ENCODE results near the gene HOXB9.

HOXB9 gene

DNA sequence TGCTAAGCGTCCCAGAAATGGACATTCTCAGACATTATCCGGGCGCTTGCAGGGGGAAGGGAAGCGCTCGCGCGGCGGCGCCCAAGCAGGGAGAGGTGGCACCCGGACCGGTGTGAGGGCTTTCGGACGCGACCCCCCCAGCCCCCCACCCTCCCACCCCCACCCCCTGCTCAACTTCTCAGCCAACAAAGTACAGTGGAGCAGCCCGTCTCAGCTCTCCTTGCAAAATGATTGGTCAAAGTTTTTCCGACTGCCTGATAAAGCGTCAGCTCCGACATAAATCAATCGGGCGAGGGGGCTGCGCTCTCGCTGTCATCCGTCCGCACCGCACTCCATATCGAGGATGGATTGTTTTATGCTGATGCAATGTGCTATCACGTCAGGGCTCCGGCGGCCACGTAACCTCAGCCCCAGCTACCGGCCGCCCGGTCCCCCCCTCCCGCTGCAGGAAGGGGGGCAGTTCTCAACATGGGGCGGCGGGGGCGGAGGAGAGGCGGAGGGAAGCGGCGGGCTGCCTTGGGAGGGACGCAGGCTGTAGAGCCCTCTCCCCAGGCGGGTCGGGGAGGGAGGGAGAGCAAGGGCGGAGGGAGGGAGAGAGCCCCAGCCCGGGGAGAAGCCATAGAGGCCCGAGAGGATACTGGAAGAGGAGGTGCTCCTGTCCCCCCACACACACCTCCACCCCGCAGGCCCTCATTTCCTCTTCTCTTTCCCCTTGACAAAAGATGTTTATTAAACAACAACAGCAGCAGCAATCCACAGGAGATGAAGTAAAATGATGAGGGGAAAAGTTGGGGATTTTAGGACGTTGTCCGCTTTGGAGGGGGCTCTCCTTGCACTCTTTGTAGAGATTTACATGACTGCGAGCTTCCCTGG, at the start of gene HOXB9:
HOXB9 (minus strand) TSS at position 114 of the 873 bp plus-strand sequence; CDS start at position 25, 89 bp downstream.
- DNase-seq: peak in 1 of 2 experiments; percentile 25

DNA sequence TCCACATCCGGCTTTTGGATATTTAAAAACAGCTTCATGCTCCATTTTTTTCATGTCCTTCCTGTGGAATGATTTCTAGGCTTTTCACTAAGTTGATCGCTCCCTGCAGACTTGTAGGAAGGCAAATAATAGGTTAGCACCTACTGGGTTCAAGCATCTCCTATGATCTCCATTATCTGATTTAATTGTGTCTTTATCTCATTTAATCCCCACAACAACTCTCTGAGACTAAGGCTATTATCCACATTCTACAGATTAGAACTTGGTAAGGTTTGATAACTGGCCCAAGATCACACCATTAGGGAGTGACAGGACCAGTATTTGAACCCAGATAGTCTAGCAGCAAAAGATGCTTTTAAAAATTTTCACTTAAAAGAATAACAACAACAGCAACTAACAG, 46.2 kb upstream of the HOXB9 start:
- no peak for DNase-seq

DNA sequence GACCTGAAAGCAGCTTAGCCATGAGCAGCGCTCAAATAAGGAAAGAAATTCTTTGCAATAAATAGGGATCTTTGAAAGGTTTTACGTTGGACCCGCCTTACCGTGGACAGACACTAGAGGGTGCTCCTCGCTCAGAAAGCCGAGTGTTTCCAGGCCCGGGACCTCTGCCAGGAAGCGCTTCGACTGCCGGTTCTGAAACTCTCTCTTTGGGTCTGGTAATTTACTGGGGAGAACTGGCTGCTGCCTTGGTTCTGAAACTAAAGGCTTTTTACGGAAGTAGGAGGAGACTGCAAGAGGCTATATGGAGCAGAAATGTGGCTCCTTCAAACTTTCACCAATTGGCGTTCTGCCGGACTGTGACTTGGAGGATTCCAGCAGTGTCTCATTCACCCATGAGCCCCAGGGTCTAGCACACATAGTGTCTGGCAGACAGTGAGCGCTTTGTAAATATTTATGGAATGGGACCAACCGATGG, 45.6 kb upstream of the HOXB9 start:
- DNase-seq: peak; percentile 35 to 71

DNA sequence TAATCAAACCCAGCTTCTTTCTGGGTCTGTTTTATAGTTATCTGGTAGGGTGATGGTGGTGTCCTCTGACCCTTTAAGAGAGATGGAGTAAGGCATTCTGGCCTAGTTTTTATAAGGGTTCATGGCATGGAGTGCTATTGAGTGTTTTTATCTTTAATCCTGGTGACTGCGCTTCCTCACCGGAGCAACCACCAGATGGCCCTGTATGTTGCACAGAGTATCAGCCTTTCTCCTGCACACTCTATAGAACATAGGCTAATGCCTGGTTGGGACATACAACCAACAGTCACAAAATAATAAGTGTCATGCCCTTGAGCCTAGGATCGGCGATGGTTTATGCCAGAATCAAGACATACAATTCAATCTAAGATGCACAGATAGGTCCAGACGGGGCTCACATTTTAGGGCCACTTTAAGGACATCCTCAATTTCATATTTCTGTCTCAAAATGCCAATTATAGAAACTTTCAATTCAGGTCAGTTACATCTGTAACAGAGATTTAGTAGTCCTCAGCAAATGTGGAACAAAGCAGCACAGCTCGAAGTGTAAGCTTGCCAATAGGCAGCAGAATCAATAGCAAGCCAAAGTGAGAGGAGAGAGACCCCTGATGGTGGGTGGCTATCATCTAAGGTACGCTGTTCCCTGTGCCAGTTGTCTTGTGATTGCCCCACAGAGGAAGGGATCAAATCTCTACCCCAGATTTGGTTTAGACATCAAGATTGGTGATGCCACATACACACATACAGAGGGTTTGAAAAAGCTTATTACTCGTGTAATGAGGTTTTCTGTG, 37.2 kb upstream of the HOXB9 start:
- peak in 1 of 2 experiments; percentile 27 for DNase-seq

DNA sequence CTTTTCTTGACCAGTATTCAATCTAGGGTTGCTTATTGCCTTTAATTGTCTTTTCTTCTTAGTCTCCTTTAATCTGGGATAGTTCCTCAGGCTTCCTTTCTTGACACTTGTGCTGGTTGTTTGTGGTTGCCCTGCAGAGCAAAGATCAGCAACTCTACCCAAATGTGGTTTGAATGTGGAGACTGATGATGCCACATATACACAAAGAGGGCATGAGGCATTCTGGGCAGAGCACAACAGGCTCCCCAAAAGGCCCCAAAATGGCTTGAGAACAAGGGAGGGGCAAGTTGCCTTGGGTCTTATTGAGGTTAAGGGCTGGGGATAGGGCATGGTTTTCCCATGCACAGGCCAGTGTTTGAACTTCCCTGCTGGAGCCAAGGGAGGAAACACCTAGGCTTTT, 29.8 kb upstream of the HOXB9 start:
- no peak for DNase-seq

DNA sequence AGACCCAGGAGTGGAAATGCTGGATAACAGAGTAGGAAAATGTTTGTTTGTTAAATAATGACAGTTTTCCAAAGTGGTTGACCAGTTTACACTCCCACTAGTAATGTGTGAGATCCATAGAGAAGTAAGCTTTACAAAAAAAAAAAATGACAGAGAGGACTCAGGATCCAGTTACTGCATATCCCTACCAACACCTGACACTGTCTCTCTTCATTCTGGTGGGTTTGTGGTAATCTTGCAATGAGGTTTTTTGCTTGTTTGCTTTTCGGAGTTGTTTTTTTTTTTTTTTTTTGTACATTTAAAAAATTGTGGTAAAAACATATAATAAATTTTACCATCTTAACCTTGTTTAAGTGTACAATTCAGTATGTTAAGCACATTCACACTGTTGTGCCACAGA, 23.6 kb upstream of the HOXB9 start:
- DNase-seq: no peak

DNA sequence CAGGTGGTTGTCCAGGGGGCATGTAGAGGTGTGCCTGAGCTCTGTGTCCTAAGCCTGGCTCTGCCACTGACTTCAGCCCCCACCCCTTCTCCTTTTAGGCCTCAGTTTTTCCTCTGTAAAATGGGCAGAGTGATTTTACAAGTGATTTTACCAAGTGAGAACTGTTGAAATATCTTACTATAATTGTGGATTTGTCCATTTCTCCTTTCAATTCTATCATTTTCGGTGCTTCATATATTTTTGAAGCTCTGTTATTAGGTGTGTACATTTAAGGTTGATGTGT, 21.7 kb upstream of the HOXB9 start:
- no peak for DNase-seq

DNA sequence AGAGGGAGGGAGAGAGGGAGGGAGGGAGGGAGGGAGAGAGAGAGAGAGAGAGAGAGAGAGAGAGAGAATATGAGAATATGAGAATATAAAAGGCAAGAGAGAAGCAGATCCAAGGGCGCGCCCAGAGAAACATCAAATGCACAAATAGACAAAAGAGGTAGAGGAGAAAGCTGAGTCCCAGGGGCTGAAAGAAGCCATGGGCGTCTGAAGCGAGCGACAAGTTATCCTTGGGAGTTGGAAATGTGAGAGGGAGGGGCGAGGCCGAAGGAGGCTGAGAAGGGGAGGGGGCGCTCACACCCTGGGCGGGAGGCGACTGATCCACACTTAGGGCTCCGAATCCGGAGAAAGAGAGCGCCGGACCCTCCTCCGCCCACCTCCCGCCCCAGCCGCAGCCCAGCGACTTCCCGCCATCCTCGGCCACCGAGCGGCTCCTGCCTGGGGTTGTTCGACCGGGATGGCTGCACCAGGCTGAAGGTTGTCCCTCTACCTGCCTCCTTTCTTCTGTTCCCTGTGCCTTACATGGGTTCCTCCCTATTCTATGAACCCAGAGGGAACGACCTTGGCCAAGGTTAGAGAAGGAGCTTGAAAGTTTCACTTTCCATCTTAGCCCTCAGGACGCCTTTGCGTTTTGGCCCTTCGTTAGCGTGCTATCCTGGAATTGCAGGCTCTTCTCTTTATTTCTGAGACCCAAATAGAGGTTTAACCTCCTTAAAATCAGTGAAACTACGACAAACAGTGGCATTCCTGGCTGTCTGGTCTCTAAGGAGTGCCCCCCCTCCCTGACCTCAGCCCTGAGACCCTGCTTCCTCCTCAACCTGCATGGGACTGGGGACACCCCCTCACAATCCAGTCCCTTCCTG, 21.2 kb upstream of the HOXB9 start:
- DNase-seq: no peak

DNA sequence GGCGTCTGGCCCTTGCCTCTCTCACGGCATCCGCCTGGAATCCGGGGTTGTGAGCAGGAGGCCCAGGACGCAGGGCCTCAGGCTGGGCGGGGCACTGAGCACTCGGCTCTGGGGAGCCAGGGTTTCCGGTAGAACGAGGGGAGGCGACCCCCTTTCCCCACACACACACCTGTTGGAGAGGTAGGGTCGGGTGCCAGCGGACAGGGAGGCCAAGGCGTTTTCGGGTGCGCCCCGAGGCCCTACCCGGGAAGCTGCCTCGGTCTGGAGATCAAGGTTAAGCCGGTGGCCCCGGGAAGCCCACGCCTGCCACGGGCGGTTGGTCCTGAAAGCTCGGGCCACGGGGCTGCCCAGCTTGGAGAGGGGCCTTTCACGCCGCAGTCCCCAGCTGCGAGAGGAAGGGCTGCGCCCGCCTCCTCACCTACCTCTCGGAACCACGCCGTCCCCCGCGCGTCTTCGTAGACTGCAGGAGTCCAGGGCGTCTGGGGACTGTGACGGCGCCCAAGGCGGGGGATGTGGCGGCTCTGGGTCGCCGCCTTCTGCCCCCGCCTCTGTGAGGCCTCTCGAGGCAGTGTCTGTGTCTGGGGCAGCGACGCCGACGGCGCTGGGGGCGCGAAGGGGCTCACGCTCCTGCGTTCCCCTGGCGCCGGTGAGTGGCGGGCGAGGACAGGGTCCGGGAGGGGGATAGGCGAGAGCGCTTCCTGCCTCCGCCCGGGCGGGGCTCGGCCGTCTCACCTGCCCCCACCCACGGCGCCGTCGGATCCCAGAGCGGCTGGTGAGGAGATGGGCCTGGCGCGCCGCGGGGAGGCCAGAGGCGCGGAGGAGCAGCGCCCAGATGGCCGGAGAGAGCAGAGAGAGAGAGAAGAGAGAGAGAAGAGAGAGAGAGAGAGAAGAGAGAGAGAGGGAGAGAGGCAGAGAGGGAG, 20.3 kb upstream of the HOXB9 start:
- DNase-seq: peak in 1 of 2 experiments; percentile 32

DNA sequence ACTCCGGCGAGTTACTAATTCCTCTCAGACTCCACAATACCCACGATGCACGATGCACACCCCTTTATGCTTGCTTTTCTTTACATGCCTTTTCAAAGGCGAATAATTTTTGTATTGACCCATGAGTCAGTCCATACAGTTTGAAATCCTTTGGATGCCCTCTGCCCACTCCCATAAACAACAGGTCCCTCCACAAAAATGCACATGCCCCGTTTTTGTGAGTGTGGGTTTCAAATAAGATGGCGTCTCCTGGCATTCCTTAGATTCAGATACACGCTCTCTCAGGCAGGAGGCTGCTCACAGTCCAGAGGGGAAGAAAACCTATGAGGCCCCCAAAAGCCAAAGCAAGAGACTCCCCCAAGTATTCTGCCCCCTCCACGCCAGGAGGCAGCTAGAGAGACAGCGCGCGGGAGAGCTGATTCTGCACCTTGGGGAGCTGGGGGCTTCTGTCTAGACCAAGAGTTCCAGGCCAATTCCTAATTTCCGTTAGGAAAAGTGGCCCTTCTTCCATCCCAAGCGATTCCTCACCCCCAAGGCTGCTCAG, 19.6 kb upstream of the HOXB9 start:
- DNase-seq: no peak

DNA sequence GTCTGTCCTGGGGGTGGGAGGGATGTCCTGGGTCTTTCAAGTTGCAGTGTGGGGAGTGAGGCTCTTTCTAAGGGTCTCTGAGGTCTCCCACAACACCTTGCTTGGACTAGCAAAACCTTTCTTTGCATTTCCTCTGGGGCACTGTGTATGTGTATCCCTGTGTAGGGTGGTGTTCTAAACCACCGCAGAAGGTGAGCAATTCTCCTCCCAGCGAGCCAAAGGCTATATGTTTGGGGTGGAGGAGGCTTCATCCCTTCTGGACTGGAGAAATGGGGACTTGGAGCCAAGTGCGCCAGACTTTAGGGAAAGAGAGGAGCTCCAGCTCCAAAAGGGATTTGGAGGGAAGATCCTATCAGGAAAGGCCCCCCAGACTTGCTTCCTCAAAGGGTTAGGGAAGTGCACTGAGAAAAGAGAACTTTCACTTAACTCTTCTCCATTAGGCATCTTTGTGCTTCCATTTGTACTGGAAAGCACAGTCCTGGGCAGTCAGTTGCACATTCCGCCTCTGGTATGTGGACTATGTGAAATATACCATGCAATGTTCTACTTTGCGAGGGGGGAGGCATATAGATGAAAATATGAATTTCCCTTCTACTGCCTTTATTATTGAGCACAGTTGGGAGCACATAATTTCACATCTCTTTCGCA, 18.9 kb upstream of the HOXB9 start:
- no peak for DNase-seq

DNA sequence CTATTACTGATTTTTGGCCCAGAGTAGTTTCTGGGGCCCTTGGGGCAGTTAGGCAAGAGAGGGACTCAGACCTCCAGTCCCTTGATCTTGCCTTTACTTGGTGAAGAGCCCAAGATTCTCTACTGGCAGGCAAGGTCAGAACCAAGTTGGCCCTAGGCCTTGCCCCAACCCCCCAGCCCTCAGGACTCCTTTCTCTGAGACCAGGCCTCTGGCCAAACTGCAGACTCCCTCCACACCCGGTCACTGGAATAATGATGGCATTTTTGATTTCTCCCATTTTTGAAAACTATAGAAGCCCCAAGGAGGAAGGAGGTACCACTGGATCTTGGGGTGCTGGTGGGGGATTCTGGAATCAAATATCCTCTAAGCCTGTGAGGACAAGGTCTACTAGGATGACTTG, 18.0 kb upstream of the HOXB9 start:
- no peak for DNase-seq

DNA sequence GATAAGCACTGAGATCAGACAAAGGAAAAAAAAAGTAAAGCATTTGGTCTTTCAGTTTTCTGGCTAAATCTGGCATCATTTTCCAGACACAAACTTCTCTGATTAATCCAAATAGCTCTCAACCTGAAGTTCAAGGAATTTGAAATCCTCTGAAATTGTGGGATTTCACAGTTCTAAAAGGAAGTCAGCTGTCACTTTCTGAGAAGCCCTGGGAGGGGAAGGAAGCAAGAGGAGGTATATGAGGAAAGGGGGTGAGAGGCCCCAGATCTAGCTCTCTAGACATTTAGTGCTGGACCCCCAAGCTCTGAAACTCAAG, 17.5 kb upstream of the HOXB9 start:
- no peak for DNase-seq

DNA sequence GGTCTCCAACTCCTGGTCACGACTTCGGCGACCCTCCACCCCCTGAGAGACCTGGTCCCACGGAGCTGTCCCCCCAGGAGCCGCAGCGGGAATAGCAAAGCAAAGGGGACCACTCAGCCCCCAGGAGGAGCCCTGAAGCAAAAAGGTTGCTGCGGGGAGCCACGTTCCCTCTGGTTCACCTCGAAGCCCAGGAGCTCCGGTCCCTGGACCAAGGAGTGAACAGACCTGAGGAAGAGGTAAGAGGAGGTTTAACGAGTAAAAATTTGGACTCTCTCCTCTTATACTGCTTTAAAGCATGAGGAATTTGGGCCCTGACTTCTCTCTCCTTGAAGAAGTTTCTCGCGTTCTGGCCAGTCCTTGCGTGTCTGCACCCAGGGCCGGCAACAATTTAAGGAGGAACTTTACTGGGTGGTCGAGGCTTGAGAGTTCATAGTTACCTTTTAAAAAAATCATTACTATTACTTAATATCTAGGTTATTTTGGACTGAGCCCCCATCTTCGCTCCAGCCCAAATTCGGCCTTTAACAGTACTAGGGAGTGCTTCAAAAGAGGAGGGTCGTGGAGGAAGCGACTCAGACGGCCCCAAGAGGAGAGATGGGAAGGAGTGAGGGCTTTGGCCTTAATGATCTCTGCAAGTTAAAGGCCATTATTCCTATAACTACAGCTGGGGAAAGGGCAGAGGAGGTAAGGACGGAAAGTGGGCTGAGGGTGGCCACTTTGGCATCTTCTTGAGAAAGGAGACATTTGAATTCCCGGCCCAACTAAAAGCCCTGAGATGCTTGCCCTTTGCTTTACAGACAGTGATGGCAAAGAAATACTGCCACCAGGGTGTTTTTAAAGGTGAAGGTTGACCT, 16.9 kb upstream of the HOXB9 start:
- no peak for DNase-seq

DNA sequence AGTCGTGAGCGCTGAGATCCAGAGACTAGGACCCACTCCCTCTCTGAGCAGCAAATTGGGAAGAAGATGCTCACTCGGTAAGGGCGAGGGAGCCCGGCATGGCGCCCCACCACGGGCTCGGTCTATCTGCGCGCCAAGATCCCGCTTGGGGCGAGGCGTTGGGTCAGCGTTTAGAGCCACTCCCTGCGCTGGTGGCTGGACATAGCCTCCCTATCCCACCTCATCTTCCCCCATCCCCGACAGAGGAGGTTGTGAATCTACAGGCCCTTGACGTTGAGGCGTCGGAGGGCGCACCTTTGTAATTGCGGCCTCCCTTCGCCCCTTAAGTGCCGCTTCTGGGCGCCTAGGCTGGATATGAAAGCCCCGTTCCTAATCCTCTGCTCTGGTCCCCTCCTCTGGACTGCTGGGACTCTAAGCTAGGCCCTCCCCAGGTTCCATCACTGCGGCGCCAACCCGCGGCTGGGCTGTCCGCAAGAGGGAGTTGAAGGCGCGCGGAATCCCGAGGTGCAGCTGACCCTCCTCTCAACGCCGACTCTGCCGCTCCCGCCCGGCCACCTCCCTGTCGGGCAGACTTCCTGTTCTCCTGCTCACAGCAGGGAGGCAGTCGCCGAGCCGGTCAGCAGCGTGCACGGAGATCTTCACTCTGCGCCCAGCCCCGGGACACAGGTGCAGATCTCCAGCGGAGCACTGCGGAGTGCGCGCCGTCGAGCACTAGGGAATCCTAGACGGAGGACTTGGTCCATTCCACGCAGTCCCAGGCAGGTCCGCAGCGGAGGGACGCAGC, 16.1 kb upstream of the HOXB9 start:
- DNase-seq: no peak

DNA sequence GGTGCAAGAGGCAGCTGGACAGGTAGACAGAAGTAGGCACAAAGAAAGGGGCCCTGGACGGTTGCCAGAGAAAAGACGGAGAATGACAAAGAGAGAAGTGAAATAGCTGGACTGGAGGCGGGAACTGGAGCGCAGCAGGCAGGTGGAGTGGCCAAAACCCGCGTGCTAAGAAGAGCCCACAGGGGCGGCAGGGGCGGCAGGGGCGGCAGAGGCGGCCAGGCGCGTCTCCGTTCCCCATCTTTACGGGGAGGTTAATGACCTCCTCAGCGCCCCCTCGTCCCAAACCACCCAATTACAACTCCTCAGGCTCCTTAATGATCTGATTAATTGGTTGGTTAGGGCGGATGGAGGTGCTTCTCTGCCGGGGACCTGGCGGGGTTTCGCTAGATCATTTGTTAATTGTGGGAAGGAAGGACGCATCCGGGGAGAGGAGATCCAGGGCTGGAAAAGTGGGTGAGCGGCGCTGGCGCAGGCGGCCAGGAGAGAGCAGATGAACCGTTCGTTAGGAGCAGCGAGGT, 15.4 kb upstream of the HOXB9 start:
- DNase-seq: no peak

DNA sequence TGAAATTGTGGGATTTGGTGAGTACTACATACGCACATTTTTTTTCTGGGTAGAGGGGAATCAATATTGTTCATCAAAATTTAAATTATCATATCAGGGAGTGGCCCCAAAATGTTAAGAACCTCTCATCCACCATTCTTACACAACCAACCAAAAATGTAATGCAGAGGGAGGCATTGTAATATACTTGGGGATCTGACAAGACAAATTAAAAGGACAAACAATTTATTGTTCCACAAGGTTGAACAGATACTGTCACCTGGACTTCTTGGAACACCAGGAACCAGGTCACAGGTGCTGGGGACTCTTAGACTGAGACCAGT, 14.7 kb upstream of the HOXB9 start:
- no peak for DNase-seq

DNA sequence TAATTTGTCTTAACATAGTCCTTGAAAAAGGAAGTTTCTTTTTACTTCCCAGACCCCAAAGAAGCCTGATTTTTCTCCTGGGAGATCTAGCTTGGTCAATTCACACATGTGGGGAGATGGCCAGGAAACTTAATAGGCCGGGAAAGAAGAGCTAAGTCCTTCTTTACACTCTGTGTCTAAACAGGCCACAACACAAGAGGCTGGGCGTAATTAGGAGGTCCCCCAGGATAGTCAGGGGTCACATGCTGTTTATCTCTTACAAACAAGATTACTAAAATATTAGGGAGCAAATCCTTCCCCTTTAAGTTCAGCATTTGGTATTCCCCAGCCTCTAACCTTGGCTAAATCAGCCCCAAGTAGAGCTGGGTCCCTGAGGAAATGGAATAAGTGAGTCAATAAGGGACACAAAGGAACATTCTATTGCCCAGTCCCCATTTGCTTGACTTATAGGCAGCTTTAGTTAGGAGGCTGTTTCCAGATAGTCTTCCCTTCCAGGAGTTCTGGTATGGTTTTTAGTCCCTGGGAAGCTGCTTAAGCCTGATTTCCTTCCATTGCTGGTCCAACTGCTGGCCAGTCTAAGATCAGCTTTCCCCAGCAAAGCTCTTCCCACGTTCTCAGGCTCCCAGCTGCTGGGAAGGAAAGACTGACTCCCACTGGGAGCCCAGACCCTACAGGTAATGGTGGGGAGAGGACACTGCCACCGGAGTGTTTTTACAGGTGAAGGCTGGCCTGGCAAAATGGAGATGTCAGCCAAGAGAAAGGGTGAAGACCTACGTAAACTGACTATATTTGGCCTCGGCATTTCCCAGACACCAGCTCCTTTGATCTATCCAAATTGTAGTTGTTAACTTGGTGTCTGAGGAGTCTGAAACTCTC, 14.1 kb upstream of the HOXB9 start:
- DNase-seq: no peak

DNA sequence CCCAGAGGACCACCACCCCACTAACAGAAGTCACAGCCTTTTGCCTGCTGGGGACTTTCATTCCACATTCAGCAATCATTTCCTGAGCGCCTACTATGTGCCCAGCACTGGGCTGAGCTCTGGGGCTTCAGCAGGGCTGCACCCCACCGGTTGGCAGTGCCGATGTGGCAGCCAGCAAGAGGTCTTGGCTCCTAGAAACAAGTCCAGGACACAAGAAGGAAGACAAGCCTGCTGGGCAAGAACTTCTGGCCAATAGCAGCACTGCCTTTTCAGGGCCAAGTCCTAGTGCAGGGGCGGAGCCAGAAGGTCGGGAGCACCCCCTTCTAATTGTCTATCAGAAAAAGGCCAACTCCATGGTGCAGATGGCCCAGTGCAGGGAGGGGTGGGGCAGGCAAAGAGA, 13.0 kb upstream of the HOXB9 start:
- no peak for DNase-seq

All from NCI-H524 (cell line).